Measurements from ENCODE around the gene EML6. TPM values are rescaled to one million over a fixed set of nuclear protein-coding genes. Genes with fewer than 3 reads are reported as not detected.
A peak's percentile ranks its signal among the peaks of the same experiment; 100 is the strongest.

The EML6 gene
- total and polyA plus RNA-seq, 2 of the 13 experiments (the other 11 are each of a cell fraction or from before 2014, with no cell fraction given) = 17.2 to 32.4 TPM

DNA sequence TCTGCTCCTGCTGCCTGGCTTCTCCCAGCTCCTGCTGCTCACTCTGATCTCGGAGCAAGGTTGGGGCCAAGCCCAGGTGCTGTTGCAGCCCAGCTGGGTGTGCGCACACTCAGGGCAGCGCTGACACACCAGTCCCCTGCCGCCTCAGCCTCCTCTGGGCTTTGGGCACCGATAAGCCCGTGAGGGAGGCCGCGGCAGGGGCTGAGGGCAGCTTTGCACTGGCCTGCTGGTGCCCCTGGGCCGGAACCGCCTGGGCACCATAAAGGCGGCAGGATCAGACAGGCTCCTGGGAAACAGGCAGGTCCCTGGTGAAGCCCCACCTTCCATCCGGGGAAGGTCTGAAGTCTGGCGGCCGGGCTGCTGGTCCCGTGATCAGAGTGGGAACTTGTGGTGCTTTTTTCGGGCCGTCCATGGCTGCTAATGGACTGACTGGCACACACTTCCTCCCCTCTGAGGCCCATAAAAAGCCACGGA, 14.1 kb upstream of the EML6 start:
- DNase-seq (ENCODE audit: low spot score) (no peak), FAIRE-seq (no peak), ATAC-seq (peak; percentile 13; the same call in 2 of the 3 replicates)
- Histone ChIP-seq H2AFZ (ENCODE audit: low read length) (no peak overlapping the region), H3K4me3 (replicated peaks in 1 of 3; ENCODE audit: insufficient read depth in 1 of 3, low read depth in 2 of 3, low read length in 3 of 3) (no peak overlapping the region), H3K27me3 (ENCODE audit: control insufficient read depth in 1 of 2, insufficient read depth in 2 of 2, low read length in 2 of 2) (no peaks in the 10 kb centered on the region), H3K79me2 (ENCODE audit: insufficient read depth, low read length) (no peaks in the 10 kb centered on the region), H3K27ac (ENCODE audit: extremely low read length, insufficient read depth, low read length) (no peak overlapping the region), H3K9me3 (ENCODE audit: low read length) (no peaks in the 10 kb centered on the region), H3K4me2 (ENCODE audit: low read depth, low read length) (no peak overlapping the region), H3K9ac (ENCODE audit: insufficient read depth, low read depth, low read length) (no peak overlapping the region), H3K36me3 (replicated peaks in 1 of 2; ENCODE audit: control insufficient read depth in 1 of 2, insufficient read depth in 2 of 2, low read length in 2 of 2) (no peaks in the 10 kb centered on the region), H3K4me1 (ENCODE audit: insufficient read depth, low read length) (peaks cover 31% of the 10 kb centered on the region), H4K20me1 (ENCODE audit: insufficient read depth, low read length) (no peaks in the 10 kb centered on the region)
- POLR2A ChIA-PET = no interaction called here
- in situ Hi-C loops (cut with HindIII; ENCODE audit: extremely low pct_ligation_motif_present, low pct_unique_long_range_greater_than_20kb) = loop anchor here (5.0 kb wide), 1 partner anchor 47 kb away; no protein-coding TSS in a partner anchor
- intact Hi-C loops (cut with micrococcal nuclease; ENCODE audit: unreplicated experiment) = loop anchor here (10.0 kb wide), 2 partner anchors 365 to 535 kb away; no protein-coding TSS in a partner anchor
- 91% methylated on average over 17 of the region's 18 CpGs for WGBS (ENCODE audit: low lambda C conversion rate)
- CTCF ChIA-PET (ENCODE audit: low intra/inter-chr PET ratio, low total read pairs) = no interaction called here
- BruUV-seq (replicated peaks) = no TSS peak
- TF ChIP-seq SMAD1 (CRISPR knock-in tag; IDR thresholded peaks at IDR 0.05; ENCODE audit: borderline replicate concordance, low read depth) (no peak), NR2F2 (IDR thresholded peaks at IDR 0.05; ENCODE audit: borderline replicate concordance, low read depth) (no peak), ZNF776 (CRISPR knock-in tag; IDR thresholded peaks at IDR 0.05) (no peak), ZNF788 (CRISPR knock-in tag; IDR thresholded peaks at IDR 0.05; ENCODE audit: borderline replicate concordance) (no peak), ZNF83 (CRISPR knock-in tag; IDR thresholded peaks at IDR 0.05; ENCODE audit: borderline replicate concordance) (no peak)
- TF ChIP-seq, protein P1, sequence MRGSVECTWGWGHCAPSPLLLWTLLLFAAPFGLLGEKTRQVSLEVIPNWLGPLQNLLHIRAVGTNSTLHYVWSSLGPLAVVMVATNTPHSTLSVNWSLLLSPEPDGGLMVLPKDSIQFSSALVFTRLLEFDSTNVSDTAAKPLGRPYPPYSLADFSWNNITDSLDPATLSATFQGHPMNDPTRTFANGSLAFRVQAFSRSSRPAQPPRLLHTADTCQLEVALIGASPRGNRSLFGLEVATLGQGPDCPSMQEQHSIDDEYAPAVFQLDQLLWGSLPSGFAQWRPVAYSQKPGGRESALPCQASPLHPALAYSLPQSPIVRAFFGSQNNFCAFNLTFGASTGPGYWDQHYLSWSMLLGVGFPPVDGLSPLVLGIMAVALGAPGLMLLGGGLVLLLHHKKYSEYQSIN (CRISPR knock-in tag; IDR thresholded peaks at IDR 0.05; ENCODE audit: borderline replicate concordance) = no peak
- TF ChIP-seq, protein P2, sequence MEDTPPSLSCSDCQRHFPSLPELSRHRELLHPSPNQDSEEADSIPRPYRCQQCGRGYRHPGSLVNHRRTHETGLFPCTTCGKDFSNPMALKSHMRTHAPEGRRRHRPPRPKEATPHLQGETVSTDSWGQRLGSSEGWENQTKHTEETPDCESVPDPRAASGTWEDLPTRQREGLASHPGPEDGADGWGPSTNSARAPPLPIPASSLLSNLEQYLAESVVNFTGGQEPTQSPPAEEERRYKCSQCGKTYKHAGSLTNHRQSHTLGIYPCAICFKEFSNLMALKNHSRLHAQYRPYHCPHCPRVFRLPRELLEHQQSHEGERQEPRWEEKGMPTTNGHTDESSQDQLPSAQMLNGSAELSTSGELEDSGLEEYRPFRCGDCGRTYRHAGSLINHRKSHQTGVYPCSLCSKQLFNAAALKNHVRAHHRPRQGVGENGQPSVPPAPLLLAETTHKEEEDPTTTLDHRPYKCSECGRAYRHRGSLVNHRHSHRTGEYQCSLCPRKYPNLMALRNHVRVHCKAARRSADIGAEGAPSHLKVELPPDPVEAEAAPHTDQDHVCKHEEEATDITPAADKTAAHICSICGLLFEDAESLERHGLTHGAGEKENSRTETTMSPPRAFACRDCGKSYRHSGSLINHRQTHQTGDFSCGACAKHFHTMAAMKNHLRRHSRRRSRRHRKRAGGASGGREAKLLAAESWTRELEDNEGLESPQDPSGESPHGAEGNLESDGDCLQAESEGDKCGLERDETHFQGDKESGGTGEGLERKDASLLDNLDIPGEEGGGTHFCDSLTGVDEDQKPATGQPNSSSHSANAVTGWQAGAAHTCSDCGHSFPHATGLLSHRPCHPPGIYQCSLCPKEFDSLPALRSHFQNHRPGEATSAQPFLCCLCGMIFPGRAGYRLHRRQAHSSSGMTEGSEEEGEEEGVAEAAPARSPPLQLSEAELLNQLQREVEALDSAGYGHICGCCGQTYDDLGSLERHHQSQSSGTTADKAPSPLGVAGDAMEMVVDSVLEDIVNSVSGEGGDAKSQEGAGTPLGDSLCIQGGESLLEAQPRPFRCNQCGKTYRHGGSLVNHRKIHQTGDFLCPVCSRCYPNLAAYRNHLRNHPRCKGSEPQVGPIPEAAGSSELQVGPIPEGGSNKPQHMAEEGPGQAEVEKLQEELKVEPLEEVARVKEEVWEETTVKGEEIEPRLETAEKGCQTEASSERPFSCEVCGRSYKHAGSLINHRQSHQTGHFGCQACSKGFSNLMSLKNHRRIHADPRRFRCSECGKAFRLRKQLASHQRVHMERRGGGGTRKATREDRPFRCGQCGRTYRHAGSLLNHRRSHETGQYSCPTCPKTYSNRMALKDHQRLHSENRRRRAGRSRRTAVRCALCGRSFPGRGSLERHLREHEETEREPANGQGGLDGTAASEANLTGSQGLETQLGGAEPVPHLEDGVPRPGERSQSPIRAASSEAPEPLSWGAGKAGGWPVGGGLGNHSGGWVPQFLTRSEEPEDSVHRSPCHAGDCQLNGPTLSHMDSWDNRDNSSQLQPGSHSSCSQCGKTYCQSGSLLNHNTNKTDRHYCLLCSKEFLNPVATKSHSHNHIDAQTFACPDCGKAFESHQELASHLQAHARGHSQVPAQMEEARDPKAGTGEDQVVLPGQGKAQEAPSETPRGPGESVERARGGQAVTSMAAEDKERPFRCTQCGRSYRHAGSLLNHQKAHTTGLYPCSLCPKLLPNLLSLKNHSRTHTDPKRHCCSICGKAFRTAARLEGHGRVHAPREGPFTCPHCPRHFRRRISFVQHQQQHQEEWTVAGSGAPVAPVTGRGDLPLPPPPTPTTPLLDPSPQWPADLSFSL (CRISPR knock-in tag; IDR thresholded peaks at IDR 0.05) = no peak
- TF ChIP-seq, protein P3, sequence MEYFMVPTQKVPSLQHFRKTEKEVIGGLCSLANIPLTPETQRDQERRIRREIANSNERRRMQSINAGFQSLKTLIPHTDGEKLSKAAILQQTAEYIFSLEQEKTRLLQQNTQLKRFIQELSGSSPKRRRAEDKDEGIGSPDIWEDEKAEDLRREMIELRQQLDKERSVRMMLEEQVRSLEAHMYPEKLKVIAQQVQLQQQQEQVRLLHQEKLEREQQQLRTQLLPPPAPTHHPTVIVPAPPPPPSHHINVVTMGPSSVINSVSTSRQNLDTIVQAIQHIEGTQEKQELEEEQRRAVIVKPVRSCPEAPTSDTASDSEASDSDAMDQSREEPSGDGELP (IDR thresholded peaks at IDR 0.05; ENCODE audit: borderline replicate concordance, low read depth) = no peak
